Measurements from ENCODE around the gene TMEM132A.

TMEM132A gene

DNA sequence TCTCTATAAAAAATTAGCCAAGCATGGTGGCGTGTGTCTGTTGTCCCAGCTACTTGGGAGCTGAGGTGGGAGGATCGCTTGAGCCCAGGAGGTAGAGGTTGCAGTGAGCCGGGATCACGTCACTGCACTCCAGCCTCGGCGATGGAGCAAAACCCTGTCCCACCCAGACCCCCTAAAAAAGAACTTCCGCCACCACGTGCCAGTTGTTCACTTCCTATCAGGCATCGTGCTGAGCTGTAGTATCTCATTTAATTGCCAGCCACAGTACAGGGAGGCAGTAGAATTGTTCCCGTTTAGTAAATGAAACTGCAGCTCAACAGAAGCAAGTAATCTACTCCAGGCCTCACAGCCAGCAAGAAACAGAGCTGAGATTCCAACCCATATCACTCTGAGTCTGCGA lies 3.0 kb upstream of the TMEM132A start:
- no peak for DNase-seq (ENCODE audit: low read depth in 2 of 2)

DNA sequence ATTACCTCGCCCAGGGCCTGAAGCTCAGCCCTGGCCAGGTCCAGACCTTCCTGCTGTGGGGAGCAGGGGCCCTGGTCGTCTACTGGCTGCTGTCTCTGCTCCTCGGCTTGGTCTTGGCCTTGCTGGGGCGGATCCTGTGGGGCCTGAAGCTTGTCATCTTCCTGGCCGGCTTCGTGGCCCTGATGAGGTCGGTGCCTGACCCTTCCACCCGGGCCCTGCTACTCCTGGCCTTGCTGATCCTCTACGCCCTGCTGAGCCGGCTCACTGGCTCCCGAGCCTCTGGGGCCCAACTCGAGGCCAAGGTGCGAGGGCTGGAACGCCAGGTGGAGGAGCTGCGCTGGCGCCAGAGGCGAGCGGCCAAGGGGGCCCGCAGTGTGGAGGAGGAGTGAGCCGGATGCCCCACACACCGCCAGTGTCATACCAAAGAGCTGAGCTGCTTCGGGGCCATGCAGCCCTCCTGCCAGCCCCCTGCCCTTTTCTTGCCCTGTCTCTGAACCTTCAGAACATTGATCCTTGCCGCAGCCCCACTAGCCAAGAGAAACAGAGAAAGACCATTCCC lies 2.4 kb upstream of the TMEM132A start:
- no peak for DNase-seq (ENCODE audit: low read depth in 2 of 2)

DNA sequence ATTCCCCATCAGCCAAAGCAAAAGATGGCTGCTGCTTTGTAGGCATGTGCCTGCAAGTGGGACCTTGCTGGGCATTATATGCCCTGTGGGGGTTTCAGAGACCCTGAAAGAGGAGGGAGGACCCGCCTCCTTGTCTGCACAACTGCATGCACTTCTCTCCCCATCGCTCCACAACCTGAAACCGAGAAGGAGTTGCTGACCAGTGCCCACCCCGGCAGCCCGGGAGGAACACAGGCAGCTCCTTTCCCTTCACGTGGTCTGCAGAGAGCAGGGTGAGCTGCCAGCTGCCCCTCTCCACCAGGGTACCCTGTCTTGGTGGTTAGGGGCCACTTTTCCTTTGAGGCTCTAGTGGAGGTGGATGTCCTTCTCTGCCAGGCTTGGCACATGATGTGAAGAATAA lies 1.4 kb upstream of the TMEM132A start:
- DNase-seq (ENCODE audit: low read depth in 2 of 2), result no peak

DNA sequence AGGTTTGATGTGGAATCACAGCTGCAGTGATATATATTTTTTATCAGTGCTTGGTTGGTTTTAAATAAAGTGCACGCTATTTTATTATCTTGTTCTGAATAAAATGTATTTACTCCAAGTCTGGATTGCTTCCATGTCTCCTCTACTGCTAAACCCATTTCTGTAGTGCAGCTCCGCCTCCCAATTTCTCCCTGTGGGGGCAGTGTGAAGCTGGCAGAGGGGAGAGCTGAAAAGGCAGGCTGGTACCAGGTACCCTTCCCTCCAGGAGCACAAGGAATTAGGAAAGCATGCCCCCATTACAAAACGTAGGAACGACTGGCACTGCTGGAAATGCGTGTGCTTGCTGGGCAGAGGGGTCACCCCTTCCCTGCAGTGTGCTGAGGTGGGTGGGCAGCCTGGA lies 934 bp upstream of the TMEM132A start:
- DNase-seq (ENCODE audit: low read depth in 2 of 2), result no peak

DNA sequence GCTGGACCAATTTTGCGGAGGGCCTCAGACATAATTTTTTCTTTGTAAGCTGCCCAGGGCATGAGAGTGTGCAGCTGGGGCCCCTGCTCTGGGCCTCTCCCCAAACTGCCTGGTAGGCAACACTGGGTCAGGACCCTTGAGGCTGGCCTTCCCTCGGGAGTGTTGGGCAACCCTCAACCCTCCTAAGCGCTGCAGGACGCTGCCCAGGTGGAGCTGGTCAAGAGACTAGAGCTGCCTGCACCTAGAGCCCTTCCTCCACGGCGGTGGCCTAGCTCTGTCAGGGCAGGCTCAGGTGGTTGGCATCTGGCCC lies 505 bp upstream of the TMEM132A start:
- DNase-seq (ENCODE audit: low read depth in 2 of 2), result no peak

DNA sequence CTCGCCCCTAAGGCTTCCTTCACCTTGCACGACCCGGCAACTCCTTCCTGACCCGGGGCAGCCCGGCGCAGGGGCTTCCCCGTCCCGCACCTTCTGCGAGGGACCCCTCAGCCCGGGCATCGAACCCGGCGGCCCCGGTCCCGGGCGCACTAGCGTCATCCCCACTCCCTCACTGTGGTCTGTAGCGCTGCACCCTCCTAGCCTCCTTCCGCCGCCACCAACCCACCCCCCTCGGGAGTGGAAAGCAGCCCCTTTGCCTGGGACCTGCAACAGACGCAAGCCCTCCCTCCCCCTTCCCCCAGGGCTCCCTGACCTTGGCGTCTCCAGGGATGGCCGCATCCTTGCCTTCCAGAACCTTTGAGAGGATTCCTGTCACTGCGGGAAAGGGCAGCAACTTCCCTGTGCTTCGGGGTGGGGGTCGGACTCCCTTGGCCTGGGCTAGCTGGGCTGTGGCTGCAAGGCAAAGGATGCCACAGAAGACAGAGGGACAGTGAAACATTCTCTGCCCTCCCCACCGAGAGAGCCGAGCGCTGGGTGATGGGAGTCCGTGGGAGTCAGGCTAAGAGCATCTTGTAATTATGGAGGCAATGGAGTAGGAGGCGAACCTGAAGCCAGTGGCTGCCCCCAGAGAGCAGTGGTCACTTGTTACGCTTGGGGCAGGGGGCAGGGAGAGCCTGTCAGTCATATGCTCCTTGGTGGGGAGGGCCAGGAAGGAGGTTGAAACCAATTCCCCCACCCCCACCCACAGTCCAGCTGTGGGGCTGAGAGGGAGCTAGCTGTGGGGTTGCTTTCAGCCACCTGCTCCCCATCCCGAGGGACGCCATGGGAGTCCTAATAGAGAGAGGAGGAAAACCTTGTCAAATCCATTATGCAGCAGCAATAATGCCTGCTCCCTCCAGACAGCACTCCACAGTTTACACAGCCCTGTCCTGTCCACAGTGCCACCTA lies 920 bp downstream of the TMEM132A start:
- no peak for DNase-seq (ENCODE audit: low read depth in 2 of 2)

DNA sequence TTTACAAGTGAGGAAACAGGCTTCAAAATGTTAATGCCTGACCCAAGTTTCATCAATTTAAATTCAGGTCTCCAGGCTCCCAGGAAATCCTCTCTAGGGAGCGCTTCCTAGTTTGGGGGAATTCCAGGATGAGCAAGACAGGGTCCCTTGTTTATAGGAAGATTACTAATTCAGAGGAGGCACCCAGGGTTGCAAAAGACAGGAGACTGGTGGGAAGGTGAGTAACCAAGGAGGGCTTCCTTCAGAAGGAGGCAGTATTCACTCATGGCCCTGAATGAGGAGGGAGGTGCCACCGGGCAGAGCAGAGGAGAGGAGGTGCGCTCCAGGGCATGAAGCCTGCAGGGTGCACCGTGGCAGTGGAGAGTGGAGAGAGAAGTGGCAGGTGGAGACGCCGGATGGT lies 1.6 kb downstream of the TMEM132A start:
- no peak for DNase-seq (ENCODE audit: low read depth in 2 of 2)

DNA sequence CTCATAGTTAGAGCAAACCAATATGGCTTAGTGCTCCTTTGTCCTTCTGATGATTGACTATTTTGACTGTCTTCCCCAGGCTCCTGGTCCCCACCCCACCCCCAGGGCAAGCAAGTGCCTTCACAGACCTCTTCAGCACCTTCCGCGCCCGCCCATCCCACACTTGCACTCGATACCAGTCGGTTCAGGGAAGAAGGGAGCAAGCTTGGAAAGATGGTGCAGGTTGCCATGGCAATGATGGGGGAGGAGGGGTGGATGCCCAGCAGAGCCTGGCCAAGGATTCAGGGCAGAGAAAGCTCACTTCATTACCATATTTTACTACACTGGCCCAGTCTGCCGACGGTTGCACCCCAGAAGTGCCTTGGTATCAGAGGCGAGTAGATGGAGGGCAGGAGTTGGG lies 2.2 kb downstream of the TMEM132A start:
- DNase-seq (ENCODE audit: low read depth in 2 of 2), result no peak

DNA sequence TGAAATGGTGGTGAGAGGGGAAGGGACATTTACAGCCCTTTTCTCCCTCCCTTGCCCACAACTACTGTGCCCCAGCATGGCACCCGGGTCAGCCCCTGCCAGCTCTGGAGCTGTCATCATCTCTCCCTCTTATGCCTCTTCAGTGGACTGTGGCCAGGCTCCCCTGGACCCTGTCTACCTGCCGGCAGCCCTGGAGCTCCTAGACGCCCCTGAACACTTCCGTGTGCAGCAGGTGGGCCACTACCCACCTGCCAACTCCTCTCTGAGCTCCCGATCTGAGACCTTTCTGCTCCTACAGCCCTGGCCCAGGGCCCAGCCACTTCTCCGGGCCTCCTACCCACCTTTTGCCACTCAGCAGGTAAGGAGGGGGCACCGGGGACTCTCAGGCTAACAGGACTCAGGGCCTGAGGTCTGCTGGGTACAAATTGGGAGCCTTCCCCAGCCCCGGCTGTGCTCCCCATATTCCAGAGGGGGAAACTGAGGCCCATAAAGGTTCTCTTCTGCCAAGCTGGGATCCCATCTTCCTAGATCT lies 2.9 kb downstream of the TMEM132A start:
- DNase-seq (ENCODE audit: low read depth in 2 of 2), result no peak

DNA sequence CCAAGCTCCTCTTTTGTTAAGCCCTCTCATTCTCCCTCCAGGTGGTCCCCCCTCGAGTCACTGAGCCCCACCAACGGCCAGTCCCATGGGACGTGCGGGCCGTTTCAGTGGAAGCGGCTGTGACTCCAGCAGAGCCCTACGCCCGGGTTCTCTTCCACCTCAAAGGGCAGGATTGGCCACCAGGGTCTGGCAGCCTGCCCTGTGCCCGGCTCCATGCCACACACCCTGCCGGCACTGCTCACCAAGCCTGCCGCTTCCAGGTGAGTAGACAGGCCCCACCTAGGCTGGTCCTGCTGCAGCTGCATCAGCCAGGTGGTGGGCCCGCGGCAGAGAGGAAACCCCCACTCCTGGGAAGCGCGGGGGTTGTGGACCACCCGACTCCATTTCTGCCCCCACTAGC lies 3.3 kb downstream of the TMEM132A start:
- no peak for DNase-seq (ENCODE audit: low read depth in 2 of 2)

DNA sequence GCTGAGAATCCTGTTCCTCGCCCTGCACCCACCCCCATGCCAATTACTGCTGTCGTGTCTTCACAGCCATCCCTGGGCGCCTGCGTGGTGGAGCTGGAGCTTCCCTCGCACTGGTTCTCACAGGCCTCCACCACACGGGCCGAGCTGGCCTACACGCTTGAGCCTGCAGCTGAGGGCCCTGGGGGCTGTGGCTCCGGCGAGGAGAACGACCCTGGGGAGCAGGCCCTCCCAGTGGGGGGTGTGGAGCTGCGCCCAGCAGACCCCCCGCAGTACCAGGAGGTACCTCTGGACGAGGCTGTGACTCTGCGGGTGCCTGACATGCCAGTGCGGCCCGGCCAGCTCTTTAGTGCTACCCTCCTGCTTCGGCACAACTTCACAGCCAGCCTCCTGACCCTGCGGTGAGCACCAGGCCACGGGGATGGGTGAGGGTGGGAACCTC lies 4.3 kb downstream of the TMEM132A start:
- DNase-seq (ENCODE audit: low read depth in 2 of 2), result no peak

DNA sequence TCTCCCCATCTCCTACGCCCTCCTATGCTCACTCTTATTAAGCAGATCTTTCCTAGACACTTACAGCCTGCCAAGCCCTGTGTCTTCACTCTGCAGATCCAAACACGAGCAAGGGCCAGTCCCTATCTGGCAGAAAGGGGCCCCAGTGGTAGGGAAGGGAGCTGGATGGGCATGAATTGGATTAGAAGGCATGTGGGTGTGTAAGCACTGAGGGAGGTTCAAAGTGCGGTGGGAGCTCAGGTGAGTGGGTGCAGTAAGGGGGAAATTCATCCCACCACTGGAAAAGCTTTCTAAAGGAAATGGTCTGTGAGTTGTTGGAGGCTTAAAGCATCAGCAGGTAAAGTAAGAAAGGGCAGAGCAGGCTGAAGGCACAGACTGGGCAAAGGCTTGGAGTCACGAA lies 5.5 kb downstream of the TMEM132A start:
- no peak for DNase-seq (ENCODE audit: low read depth in 2 of 2)

DNA sequence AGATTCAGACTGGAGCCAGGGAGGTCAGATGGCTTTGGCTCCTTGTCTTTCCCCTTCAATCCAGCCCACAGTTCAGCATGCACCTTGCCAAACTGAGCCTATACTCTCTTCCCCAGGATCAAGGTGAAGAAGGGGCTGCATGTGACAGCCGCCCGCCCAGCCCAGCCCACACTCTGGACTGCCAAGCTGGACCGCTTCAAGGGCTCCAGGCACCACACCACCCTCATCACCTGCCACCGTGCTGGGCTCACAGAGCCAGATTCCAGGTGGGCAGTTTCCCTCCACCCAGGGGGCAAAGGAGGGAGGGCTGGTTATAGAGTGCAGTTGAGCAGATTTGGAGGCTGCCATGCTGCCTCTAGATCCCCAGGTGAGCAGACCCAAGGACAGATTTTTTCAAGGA lies 6.1 kb downstream of the TMEM132A start:
- DNase-seq (ENCODE audit: low read depth in 2 of 2), result no peak

DNA sequence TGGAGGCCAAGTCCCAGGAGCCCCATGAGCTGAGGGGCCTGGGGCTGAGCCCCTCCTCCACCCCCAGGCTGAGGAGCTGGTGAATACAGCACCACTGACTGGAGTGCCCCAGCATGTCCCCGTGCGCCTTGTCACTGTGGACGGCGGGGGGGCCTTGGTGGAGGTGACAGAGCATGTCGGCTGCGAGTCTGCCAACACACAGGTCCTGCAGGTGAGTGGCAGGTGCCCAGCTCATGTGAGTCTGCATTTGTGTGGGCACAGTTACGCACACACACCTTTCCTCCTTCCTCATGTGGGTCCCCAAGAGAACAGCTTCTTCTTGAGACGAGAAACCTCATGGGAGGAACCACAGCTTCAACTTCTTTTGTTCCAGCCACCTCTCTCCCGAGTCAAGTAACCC lies 7.7 kb downstream of the TMEM132A start:
- no peak for DNase-seq (ENCODE audit: low read depth in 2 of 2)

DNA sequence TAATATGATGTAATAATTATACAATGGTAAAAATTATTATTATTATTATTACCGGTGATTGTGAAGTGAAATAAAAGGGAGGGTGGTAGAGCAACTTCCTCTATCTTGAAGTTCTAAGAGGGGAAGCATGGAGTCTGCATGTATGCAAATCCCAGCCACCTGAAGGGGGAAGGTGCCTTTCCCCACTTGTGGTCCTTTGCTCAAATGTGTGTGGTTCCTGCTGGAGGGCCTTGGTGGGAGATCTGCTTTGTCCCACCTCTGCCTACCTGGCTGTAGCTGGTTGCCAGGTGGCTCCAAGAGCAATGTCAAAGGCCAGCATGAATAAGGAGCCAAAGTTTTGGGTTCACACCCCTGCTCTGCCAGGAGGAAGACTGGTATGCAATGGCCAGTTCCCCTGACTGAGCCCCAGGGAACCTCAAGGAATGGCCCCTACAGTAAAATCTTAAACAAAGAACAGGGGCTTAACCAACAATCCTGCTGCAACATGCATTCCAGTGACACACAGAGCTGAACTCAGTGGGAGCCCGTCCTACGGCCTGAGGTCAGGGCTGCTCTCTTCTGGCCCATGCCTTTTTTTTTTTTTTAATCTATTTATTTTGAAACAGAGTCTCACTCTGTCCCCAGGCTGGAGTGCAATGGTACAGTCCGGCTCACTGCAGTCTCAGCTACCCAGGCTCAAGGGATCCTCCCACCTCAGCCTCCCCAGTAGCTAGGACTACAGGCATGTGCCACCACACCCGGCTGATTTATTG lies 8.5 kb downstream of the TMEM132A start:
- DNase-seq (ENCODE audit: low read depth in 2 of 2), result no peak

DNA sequence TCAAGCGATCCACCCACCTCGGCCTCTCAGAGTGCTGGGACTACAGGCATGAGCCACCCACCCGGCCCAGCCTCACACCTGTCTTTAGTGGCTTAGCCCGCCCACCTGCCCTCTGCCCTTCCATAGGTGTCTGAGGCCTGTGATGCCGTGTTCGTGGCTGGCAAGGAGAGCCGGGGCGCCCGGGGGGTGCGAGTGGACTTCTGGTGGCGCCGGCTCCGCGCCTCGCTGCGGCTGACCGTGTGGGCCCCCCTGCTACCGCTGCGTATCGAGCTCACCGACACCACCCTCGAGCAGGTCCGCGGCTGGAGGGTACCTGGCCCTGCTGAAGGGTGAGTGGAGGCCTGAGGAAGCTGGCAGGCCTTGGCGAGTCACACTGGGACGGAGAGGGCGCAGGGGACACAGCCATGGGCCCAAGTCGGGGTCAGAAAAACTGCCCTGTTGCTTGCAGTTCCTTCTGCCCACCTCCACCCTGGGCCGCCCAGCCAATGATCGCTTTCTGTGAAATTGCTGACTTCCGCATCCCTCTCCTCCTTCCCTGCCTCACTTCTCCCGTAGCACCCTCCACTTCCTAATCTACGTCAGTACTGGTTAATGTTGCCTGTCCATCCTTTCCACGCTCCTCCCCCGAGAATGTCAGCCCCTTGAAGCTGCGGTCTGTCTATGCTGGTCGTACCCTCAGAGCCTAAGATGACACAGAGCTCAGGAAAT lies 9.3 kb downstream of the TMEM132A start:
- DNase-seq (ENCODE audit: low read depth in 2 of 2), result no peak

DNA sequence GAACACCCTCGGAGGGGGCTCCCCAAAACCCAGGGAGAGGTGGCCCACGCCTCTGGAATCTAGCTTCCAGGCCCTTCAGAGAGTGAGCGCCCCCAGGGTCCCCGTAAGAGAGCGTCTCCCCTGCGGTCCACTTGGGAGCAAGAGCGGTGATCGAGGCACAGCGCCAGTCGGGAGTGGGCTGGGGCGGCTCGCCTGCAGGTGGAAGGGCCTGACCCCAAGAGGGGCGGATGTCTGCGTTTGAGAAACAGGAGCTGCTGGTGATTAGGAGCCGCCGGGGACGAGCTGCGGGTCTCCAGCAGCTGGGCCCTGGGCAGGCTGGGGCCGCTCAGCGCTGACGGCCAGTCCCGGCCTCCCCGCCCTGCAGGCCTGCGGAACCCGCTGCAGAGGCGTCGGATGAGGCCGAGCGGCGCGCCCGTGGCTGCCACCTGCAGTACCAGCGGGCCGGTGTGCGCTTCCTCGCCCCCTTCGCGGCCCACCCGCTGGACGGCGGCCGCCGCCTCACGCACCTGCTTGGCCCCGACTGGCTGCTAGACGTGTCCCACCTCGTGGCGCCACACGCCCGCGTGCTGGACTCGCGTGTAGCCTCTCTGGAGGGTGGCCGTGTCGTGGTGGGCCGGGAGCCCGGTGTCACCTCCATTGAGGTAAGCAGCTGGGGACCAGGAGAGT lies 10.0 kb downstream of the TMEM132A start:
- DNase-seq (ENCODE audit: low read depth in 2 of 2), result no peak

DNA sequence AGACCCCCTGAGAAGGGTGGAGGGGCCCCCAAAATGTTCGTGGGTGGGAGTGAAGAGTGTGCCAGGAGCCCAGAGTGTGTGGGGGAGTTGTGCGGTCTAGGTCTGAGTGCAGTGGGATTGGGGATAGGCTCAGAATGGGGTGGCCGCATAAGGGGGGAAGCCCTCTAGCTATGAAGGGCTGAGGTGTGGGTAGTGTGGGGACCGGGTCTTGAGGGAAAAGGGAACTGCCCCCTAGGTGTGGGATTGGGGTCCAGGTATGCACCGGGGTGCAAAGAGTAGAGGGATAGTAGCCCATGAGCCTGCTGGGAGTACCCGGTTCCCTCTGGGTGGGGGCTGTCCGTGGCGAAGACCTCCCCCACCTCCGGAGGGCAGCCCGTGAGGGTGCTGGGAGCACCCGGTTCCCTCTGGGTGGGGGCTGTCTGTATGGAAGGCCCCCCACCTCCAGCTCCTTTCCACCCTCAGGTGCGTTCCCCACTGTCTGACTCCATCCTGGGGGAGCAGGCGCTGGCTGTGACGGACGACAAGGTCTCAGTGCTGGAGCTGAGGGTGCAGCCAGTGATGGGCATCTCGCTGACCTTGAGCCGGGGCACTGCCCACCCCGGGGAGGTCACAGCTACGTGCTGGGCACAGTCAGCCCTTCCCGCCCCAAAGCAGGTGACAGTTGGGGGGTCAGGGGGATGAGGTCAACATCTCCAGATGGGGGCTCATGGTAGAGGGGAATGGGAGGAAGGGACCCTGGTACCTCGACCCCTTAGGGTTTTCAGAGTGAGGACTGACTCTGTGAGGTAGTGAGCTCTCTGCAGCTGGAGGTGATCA lies 10.7 kb downstream of the TMEM132A start:
- no peak for DNase-seq (ENCODE audit: low read depth in 2 of 2)

DNA sequence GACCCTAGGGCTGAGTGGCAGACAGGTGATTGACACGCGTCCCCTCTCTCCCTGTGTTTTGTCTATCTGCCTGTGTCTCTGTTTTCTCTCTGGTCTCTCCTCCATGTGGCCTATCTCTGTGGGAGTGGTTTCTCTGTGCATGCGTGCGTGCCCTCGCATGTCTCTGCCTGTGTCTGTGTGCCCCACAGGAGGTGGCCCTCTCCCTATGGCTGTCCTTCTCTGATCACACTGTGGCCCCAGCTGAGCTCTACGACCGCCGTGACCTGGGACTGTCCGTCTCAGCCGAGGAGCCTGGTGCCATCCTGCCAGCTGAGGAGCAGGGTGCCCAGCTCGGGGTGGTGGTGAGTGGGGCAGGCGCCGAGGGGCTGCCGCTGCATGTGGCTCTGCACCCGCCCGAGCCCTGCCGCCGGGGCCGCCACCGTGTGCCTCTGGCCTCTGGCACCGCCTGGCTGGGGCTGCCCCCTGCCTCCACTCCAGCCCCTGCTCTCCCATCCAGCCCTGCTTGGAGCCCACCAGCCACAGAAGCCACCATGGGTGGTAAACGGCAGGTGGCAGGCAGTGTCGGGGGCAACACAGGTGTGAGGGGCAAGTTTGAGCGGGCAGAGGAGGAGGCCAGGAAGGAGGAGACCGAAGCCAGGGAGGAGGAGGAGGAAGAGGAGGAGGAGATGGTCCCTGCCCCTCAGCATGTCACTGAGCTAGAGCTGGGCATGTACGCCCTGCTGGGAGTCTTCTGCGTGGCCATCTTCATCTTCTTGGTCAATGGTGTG lies 11.6 kb downstream of the TMEM132A start:
- no peak for DNase-seq (ENCODE audit: low read depth in 2 of 2)
